ENCODE measurements around the gene TEC.

The TEC gene

DNA sequence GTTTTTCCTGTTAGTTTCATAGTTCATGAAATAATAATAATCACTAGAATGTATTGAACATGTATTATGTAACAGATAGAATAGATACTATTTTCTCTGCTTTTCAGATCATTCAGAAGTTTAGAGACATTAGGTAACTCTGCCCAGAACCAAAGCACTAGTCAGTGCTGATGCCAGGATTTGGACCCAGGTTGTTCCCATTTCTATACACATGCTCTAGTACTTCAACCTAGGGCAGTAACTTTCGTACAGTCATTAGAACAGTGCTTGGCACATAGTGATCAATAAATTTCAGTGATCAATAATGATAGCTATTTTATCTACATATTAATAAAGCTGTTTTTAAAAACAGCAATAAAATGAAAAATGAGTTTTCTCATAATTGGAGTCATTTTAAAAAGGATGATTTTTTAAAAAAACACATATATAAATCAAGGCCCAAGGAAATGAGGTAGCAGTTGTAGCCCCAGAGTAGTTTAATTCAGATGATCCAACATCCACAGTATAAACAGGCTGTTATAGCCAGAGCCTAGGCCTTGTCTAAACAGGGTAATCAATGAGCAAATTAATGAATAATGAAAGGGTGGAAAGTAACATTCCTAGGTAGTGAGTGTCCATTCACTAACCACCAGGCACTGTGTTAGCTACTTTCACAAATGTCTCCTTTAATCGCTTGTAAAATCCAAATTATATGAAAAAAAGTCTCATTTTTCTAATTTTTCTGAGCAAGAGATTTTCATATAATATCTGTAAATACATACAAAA, 161.1 kb downstream of the TEC start:
- H3K36me3 Mint-ChIP-seq: peaks cover 4% of the 10 kb centered on the region
- no peaks in the 10 kb centered on the region for H3K27me3 Mint-ChIP-seq
- H3K4me1 Mint-ChIP-seq (ENCODE audit: low read depth): peaks cover 60% of the 10 kb centered on the region
- no peak overlapping the region for H3K4me3 Mint-ChIP-seq
- peak overlapping the region; percentile 70 for H3K27ac Mint-ChIP-seq
- H3K9me3 Mint-ChIP-seq (ENCODE audit: low read depth): no peaks in the 10 kb centered on the region

DNA sequence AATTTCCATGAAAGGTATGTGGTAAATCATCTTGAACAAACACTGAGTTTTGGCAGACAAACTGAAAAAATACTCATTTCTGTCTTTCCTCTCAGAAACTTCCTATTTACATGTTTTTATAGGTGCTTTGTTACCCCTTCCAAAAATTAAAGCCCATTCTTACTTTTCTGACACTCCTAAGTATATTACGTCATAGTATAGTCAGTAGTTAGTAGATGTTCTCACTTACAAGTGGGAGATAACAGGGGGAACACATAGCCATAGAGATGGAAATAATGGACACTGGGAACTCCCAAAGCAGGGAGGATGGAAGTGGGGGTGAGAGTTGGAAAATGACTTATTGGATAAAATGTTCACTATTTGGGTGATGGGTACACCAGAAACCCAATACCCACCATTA, 164.4 kb downstream of the TEC start:
- H3K4me1 Mint-ChIP-seq (ENCODE audit: low read depth): peaks cover 56% of the 10 kb centered on the region
- H3K27me3 Mint-ChIP-seq: no peaks in the 10 kb centered on the region
- no peak overlapping the region for H3K4me3 Mint-ChIP-seq
- no peaks in the 10 kb centered on the region for H3K9me3 Mint-ChIP-seq (ENCODE audit: low read depth)
- peaks cover 8% of the 10 kb centered on the region for H3K36me3 Mint-ChIP-seq
- H3K27ac Mint-ChIP-seq: peak overlapping the region; percentile 96

DNA sequence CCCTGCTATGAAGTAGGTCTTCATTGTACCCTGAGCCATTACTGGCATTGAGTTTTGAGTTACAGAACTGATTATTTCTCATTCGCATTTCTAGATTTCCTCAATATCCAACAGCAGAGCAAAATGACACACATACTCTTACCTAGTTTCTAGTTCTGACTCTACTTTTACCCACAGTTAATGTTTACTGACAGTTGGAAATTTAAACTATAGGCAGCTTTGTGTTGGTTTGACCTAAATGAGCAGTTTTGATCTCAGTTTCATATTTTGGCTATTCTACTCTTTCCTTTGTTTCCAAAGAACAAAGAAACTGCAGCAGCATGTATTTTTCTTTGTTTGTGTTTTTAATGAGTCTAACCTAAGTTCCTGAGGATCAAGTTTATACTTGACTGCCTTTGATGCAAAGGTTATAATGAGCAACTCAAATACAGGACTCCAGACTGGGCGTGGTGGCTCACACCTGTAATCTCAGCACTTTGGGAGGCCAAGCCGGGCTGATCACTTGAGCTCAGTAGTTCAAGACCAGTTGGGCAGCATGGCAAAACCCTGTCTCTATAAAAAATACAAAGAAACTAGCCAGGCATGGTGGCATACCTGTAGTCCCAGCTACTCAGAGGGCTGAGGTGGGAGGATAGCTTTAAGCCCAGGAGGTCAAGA, 166.0 kb downstream of the TEC start:
- H3K9me3 Mint-ChIP-seq (ENCODE audit: low read depth): no peaks in the 10 kb centered on the region
- H3K4me1 Mint-ChIP-seq (ENCODE audit: low read depth): peaks cover 48% of the 10 kb centered on the region
- H3K4me3 Mint-ChIP-seq: peak overlapping the region; percentile 66
- peak overlapping the region; percentile 91 for H3K27ac Mint-ChIP-seq
- H3K27me3 Mint-ChIP-seq: no peaks in the 10 kb centered on the region
- H3K36me3 Mint-ChIP-seq: peaks cover 8% of the 10 kb centered on the region

DNA sequence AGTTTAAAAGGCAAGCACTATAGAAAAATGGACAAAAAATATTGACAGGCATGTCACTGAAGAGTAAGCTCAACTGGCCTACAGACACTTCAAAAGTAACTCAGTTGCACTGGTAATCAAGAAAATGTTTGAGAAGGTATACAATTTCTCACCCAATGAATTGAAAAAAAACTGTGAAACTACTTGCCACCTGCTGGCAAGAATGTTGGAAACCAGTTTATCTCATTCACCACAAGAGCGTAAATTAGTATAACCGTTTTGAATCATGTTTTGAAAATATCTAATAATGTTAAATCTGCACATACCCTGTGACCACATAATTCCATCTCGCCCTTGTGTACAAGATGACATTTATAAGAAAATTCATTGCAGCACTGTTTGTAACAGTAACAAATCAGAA, 167.3 kb downstream of the TEC start:
- Mint-ChIP-seq H3K27me3 (no peaks in the 10 kb centered on the region), H3K9me3 (ENCODE audit: low read depth) (no peaks in the 10 kb centered on the region), H3K36me3 (peaks cover 11% of the 10 kb centered on the region), H3K27ac (peak overlapping the region; percentile 82), H3K4me3 (no peak overlapping the region), H3K4me1 (ENCODE audit: low read depth) (peaks cover 46% of the 10 kb centered on the region)

DNA sequence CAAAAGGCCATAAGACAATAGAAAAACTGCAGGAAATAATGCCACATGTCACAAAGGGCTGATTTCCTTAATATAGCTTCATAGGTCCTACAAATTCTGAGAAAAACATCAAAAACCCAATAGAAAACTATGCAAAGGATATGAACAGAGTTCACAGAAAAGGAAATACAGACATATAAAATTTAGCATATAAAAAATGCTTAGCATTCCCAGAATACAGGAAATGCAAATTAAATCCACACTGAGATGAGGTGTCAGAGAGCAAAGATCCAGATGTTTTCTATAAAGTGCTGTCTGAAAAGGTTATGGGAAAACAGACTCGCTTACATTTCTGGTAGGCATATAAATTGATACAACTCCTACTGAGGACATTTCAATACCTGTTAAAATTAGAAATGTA, 169.4 kb downstream of the TEC start:
- H3K27ac Mint-ChIP-seq: peak overlapping the region; percentile 61
- peaks cover 40% of the 10 kb centered on the region for H3K4me1 Mint-ChIP-seq (ENCODE audit: low read depth)

DNA sequence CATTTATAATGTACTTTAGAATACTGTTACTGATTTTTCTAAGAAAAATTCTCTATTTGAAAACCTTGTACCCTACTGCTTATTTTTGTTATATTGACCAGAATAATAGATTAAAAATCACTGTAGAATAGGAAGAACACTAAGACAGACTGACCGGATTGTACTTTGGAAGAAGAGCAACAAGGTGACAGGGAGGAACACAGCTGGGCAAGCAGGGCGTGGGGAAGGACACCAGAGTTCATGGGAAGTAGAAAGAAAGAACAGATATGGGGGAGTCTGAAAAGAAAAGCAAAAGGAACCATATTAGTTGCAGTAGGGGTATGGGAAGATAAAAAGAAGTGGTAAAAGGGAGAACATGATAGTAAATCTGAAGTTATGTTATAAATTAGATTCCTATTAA, 174.2 kb downstream of the TEC start:
- Mint-ChIP-seq H3K36me3 (peaks cover 7% of the 10 kb centered on the region), H3K27ac (peak overlapping the region; percentile 88), H3K27me3 (no peaks in the 10 kb centered on the region), H3K4me3 (no peak overlapping the region), H3K4me1 (ENCODE audit: low read depth) (peaks cover 31% of the 10 kb centered on the region), H3K9me3 (ENCODE audit: low read depth) (no peaks in the 10 kb centered on the region)

More for the DNA sequence above, 169.4 kb downstream of the TEC start:
- Mint-ChIP-seq H3K9me3 (ENCODE audit: low read depth) (no peaks in the 10 kb centered on the region), H3K4me3 (no peak overlapping the region), H3K36me3 (peaks cover 12% of the 10 kb centered on the region), H3K27me3 (no peaks in the 10 kb centered on the region)

DNA sequence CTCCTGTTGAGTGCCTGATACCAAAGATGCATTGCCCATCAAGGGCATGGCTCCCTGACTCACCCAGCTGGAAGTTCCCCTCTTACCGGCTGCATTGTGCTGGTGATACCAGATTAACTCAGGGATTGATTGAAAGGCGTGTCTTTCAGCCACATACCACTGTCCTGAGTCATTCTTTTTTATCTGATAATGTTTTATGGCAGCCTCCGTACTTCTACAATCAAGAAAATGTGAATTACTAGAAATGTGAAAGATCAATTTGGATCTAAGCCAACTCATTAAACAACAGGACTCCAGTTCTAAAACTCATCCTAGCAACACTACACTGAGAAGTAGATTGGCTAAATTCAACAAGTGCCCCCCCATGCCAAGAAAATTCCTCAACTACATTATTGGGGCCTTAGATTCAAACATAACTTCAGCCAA, 175.6 kb downstream of the TEC start:
- Mint-ChIP-seq H3K27me3 (no peaks in the 10 kb centered on the region), H3K27ac (no peak overlapping the region), H3K4me1 (ENCODE audit: low read depth) (peaks cover 25% of the 10 kb centered on the region), H3K9me3 (ENCODE audit: low read depth) (no peaks in the 10 kb centered on the region), H3K36me3 (peaks cover 7% of the 10 kb centered on the region), H3K4me3 (peak overlapping the region; percentile 22)

DNA sequence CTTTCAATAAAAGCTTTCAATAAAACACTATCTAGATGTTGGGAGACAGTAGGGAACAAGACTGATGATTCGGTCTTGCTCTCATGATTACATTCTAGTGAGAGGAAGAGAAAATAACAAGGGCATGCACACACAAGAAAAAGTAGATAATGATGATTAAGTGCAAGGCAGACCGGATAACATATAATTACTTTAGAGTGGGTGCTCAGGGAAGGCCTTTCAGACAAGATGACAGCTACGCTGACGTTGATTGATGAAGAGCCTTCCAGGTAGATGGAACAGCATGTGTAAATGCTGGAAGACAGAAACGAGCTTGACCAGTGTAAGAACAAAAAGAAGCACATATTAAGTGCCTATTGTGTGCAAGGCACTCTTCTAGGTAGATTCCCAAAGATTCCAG, 179.0 kb downstream of the TEC start:
- Mint-ChIP-seq H3K27me3 (no peaks in the 10 kb centered on the region), H3K9me3 (ENCODE audit: low read depth) (no peaks in the 10 kb centered on the region), H3K27ac (no peak overlapping the region), H3K36me3 (peaks cover 4% of the 10 kb centered on the region), H3K4me3 (no peak overlapping the region), H3K4me1 (ENCODE audit: low read depth) (peaks cover 27% of the 10 kb centered on the region)

DNA sequence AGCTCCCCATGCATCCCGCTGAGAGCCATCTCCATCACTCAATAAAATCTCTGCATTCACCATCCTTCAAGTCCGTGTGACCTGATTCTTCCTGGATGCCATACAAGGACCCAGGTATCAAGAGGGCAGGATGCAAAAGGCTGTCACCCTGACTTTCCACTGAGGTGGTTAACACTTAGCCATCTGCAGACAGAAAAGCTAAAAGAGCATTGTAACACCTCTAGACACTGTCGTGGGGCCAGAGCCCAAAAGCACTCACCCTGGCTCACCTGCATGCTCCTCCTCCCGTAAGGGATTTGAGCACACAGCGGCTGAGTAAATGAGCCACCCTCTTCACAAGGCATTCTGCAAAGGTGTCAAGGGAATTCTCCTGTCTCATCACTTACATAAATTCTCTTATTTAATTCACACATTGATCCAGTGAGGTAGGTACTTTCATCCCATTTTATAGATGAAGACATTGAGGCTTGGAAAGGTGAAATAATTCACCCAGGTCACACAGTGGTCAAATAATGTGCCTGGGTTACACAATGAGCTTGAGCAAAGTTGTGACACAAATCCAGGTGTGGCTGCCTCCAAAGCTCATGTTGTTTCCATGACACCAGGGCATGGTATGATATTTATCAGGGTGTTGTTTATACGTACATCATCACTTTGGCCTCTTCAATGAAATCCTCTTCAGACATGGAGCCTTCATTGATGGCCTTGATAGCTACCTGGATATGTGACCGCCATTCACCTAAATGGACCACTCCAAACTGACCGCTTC, 183.6 kb downstream of the TEC start:
- Mint-ChIP-seq H3K27ac (peak overlapping the region; percentile 68), H3K36me3 (peaks cover 8% of the 10 kb centered on the region), H3K9me3 (ENCODE audit: low read depth) (no peaks in the 10 kb centered on the region), H3K4me3 (no peak overlapping the region), H3K27me3 (no peaks in the 10 kb centered on the region), H3K4me1 (ENCODE audit: low read depth) (peaks cover 32% of the 10 kb centered on the region)

Data from activated naive CD8-positive, alpha-beta T cell (primary cell).